Endometrial microvascular endothelial cells (primary cell): ENCODE data around the gene FAM50B. TPM values are rescaled to one million over a fixed set of nuclear protein-coding genes. Genes with fewer than 3 reads are reported as not detected.
"Not testable (repeated sequence)": the region's sequence is repeated elsewhere in the genome, so short reads cannot be mapped to it uniquely, and the experiment has no call there.

ENCODE experiments used
- in situ Hi-C: cut with HindIII; loops from 2 replicates; pipeline ENCODE4 v1.10.0; 2017; ENCODE audit warnings: low sequenced_read_pairs, low pct_unique_long_range_greater_than_20kb; ENCODE audit errors: inconsistent ontology term
- total RNA-seq: library from RNA; depleted of rRNA; stranded (reverse); fragments of >200 nt; gene quantifications from one replicate; pipeline ENCODE4 v1.2.3, GENCODE V29; 2015; ENCODE audit errors: inconsistent ontology term

Gene FAM50B
- total RNA-seq, 1 donor from 2014 or later = 7.7 TPM

DNA sequence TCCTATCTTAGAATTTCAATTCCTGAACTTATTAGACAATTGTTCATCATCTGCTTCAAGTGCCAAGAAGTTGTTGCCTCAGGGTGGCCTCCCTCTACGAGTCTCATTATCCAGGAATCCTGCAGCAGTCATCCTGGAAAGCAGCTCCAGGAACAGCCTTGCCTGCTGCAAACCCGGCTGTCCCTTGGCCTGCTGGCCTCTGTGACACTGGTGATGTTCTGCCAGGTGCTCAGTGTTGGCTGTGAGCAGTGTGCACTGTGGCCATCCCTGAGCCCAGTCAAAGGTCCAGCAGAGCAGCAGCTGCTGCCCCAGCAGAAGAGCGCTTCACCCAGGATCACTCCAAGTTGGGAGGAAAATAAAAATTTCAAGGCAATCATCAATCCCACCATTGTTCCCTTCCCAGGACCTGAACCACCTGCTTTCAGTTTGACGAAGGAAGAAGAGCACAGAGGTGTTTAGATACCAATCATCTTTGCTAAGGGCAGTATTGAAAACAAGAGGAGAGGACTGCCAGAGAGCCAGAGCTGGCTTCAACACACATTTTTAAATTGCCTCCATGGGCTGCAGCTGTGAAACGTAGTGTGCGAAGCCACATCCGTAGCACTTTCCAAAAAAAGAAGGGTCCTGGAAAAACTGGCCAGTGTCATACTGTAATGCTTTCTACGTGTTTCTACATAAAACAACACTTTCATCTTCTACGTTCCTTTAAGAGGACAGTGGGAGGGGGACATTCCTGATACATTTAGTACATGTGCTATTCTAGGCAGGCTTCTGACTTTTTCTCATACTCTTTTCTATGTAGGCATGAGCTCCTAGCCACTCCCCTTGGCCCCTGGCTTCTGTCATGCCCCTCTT is 7.2 kb upstream of the FAM50B start:
- in situ Hi-C loops = no loop called here

DNA sequence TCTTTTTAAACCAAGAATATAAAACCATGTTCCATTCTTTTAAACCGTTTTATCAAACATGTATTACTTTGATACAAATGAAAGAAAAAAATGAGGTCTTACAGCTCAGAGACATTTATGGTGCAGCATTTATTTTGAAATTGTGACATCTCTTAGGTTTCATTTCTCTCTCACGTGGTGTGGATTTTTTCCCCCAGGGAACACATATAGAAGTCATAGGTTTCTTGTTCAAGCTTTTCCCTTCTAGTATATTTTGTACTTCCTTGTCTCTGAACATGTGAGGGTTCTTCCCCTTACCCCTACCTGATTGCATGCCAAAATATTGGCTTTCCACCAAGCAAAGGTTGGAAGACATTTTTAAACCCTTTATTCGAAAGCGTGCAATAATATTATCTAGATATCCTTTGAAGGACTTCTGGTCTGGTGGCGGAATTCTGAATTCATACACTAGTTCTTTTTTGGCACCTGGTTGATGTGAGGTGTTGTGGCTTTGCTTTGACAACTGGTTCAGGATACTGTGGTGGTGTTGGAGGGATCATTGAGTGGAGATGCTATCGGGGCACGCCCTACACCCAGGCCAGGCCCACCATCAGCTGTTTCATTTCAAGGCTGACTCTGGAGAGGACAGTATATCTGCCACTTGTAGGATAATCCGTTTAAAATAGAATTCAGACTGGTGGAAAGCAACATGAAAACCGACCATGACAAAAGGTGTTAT is 5.6 kb upstream of the FAM50B start:
- in situ Hi-C loops = no loop called here

DNA sequence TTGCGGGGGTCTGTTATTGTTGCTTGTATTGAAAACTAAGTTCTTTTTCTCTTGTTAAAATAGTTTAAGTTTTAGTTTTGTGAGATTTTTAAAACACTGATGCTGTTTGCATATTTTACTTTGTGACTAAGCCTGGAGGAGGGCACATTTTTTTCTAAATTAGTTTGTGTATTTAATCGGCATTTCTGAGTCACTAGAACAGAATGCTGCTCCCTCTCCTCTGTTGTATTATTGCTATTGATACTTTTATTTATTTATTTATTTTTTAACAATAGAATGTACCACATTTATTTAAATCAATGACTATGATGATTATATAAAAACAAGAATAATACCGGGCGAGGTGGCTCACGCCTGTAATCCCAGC is 5.1 kb upstream of the FAM50B start:
- in situ Hi-C loops = no loop called here

DNA sequence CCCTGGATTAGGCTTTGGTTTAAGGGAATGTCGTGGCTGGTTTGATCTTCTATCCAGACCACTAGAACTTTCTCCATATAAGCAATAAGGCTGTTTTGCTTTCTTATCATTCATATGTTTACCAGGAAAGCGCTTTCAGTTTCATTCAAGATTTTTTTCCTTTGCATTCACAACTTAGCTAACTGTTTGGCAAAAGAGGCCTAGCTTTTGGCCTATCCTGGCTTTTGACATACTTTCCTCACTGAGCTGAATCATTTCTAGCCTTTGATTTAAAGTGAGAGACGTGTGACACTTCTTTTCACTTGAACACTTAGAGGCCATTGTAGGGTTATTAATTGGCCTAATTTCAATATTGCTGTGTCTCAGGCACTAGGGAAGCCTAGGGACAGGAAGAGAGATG is 1.7 kb upstream of the FAM50B start:
- in situ Hi-C loops = no loop called here

DNA sequence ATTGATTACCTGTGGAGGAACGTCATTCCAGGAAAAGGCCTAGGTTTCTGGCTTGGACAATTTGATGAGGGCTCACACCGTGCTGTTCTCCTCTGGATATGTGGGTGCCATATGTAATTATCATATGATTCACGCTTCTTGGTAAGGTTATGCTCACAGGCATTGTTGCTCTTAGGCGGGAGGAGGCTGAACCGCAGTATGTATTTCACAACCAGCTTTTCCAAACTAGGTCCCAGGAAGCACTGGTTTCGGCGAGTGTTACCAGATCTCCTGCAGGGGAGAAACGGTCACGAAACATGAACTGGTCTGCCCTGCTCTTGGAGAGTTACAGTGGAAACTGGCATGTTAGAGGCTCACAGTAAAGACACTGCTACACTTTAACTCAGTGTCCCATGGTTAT is 793 bp upstream of the FAM50B start:
- in situ Hi-C loops = no loop called here

DNA sequence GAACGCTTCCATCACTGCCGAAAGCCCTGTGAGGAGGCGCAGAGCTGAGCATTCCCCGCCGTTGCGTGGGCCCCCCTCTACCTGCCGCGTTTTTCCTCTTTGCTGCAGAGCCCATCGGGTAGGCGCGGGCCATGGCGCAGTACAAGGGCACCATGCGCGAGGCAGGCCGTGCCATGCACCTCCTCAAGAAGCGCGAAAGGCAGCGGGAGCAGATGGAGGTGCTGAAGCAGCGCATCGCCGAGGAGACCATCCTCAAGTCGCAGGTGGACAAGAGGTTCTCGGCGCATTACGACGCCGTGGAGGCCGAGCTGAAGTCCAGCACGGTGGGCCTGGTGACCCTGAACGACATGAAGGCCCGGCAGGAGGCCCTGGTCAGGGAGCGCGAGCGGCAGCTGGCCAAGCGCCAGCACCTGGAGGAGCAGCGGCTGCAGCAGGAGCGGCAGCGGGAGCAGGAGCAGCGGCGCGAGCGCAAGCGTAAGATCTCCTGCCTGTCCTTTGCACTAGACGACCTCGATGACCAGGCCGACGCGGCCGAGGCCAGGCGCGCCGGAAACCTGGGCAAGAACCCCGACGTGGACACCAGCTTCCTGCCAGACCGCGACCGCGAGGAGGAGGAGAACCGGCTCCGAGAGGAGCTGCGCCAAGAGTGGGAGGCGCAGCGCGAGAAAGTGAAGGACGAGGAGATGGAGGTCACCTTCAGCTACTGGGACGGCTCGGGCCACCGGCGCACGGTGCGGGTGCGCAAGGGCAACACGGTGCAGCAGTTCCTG is 693 bp downstream of the FAM50B start:
- in situ Hi-C loops = no loop called here

DNA sequence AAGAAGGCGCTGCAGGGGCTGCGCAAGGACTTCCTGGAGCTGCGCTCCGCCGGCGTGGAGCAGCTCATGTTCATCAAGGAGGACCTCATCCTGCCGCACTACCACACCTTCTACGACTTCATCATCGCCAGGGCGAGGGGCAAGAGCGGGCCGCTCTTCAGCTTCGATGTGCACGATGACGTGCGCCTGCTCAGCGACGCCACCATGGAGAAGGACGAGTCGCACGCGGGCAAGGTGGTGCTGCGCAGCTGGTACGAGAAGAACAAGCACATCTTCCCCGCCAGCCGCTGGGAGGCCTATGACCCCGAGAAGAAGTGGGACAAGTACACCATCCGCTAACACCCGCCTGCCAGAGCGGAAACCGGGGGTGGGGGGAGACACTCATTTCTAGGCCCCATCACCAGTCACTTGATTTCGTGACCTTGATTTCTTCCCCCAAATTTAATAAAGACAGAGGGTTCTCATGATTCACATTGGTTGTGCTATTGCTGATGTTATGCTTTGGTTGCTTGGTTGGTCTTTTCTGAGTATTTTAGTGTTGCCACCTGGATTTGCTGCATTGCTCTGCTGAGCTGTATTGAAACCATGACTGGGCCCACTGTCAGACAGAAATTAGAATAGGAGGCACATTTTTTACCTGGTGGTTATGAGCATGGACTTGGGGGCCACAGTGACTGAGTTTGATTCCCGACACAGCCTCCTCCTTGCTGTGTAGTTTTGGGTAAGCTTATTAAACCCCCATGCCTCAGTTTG is 1.5 kb downstream of the FAM50B start:
- in situ Hi-C loops = no loop called here

DNA sequence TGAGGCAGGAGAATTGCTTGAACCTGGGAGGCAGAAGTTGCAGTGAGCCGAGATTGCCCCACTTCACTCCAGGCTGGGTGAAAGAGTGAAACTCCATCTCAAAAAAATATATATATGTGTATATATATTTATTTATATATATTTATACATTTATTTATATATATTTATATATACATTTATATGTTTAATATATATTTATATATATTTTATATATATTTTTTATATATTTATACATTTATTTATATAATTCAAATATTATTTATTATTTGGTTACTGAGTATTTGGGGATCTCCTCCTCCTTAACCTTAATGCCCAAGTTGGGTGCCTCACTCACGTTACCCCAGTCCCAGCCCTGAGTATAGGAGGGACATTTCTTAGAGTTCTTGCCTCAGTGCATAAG is 2.7 kb downstream of the FAM50B start:
- in situ Hi-C loops = no loop called here

DNA sequence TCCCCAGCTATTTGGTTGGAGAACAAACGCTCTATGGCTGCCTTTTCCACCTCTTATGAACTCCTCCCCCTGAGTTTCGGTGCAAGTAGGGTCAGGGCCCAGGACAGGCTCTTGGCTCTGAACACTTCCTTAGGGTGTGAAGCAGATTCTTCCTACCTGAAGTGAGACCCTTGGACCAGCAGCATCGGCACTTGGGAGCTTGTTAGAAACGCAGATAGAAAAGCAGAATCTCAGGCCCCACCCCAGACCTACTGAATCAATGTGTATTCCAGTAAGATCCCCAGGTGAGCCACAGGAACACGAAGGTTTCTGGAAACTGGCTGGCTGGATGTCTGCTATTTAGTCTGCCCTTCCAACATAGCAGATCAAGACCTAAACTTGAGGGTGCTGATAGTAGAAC is 3.2 kb downstream of the FAM50B start:
- in situ Hi-C loops = no loop called here

DNA sequence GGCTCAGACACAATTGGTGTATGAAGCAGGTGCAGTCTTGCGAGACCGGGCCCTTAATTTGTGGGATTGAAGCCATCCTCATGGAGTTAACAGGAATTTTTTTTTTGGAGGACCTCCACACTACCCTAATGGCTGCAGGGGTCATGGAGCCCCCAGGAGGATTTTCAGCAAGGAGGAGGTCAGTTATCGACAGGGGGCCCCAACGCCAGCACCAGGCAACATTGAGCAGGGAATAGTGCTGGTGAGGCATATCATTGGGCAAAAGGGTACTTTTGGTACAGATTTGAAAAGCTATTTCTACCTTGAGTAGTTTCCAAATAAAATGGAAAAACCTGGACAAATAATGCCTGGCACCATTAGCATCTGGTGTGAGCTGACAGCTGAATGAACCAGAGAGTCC is 6.7 kb downstream of the FAM50B start:
- in situ Hi-C loops = no loop called here

DNA sequence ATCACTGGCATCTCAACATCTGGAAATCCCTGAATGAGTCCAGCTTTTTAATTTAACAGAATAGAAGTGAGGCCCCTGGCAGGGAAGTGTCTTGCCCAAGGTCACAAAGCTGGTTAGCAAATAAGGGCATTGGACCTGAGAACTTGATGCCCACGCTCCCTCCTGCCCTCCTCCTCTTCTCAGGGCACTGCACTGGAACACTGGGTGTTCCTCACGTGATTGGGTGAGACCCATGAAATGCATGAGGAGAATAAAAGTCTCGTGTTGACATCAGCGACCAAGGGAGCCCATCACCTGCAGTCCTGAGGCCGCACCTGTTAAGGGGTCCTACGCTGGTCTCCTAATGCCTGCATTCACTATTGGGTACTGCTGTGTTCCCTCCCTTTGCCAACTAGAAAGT is 7.4 kb downstream of the FAM50B start:
- in situ Hi-C loops = no loop called here

DNA sequence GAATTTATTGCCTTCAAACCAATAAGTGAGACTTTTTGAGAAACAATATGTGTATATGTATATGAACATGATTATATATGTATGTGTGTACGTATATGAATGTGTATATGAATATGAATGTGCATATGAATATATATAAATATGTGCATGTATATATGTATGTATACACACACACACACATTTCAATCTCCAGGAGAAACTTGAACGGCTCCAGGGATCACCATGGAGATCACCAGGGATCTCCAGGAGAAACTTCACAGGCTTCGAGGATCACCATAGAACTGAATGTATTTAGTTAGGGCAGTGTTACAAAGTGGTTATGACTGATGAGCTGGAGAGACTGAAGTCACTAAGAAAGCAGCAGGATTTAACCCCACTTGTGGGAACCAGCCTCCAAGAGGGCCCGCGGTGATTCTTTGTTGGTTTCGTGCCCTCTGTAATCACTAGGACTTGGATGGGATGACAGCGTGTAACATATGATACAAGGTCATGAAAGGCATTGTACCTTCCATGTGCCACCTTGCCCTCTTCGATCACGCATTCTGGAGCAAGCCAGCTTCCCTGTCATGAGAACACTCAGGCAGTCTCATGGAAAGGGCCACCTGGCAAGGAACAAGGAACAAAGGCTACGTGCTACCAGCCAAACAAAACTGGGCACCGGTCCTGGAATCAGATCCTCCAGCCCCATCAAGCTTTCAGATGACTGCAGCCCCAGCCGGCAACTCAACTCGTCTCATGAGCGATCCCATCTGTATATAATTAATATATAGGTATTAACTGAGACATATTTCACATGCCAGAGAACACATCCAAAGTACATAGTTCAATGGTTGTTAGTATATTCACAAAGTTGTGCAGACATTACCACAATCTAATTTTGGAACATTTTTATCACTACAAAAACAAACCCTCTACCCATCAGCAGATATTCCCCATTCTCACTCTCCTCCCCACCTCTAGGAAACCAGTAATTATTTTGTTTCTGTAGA is 8.6 kb downstream of the FAM50B start:
- in situ Hi-C loops = no loop called here

DNA sequence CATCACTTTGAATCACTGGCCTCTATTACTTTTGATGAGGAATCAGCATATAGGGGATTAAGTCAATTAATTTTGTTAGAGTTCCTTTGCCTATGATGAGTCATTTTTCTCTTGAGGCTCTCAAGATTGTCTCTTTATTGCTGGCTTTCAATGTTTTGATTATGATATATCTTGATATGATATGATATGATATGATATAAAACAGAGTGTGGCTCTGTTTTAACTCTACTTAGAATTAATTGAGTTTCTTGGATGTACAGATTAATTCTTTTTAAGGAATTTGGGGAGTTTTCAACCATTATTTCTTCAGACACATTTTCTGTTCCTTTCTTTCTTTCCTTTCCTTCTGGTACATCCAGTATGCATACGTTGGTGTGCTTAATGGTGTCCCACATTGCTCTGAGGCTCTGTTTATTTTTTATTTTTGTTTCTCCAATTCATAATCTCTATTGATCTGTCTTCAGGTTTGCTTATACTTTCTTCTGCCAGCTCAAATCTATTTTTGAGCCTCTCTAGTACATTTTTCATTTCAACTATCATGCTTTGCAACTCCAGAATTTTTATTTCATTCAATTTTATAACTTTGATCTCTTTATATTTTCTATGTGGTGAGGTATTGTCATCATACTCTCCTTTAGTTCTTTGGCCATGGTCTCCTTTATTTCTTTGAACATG is 10.8 kb downstream of the FAM50B start:
- in situ Hi-C loops = no loop called here

DNA sequence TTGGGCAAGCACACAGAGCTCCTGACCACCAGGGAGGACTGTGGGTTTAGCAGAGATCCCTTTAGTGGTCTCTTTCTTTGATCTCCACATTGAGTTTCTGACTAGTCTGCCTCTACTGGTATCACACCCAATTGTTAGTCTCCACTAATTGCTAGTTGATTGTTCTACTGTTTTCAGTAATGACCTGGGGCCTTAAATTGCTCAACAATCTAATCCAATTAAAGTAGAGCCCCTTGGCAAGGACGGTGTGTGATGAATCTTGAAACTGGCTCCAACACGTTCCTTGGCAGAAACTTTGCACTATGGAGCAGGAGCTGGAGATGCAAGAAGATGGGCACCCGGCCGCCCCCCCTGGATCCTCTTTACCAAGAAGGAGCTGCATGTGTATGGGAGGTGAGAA is 12.3 kb downstream of the FAM50B start:
- in situ Hi-C loops = no loop called here

DNA sequence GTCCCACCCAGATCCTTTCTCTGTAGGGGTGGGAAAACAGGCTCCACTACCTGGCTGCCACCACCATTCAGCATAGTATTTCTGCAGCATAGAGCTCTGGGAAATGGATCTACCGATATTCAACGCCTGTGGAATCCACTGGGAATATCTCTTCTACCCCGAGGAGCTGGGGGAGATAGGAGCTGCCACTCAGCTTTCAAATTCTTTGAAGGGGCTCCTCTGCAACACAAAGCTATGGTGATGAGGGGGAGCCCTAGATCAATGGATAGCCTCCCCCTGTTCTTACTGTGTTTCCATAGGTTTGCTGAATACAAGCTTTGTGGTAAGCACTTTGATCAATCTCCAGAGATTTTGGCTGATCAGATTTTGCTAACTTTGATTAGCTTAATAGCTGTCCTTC is 12.9 kb downstream of the FAM50B start:
- in situ Hi-C loops = no loop called here

DNA sequence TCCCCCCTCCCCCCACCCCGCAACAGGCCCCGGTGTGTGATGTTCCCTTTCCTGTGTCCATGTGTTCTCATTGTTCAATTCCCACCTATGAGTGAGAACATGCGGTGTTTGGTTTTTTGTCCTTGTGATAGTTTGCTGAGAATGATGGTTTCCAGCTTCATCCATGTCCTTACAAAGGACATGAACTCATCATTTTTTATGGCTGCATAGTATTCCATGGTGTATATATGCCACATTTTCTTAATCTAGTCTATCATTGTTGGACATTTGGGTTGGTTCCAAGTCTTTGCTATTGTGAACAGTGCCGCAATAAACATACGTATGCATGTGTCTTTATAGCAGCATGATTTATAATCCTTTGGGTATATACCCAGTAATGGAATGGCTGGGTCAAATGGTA is 14.1 kb downstream of the FAM50B start:
- in situ Hi-C loops = not testable (repeated sequence)

DNA sequence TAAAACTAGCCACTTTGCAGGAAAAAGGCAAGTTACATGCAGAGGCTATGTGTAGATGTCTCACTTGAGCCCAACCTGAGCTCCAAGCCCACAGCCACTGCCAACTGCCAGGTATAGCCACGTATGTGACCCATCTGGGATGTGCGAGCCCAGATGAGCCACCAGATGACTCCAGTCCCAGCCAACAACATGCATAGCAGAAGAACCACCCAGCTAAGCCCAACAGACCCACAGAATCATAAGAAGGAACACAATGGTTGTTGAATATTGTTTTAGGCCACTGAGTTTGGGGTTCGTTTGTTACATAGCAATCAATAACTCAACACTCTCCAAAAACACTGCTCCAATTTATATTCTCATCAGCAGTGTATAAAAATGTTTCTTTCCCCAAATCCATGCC is 16.3 kb downstream of the FAM50B start:
- in situ Hi-C loops = no loop called here
